ENCODE data around the gene MATN3.

DNA sequence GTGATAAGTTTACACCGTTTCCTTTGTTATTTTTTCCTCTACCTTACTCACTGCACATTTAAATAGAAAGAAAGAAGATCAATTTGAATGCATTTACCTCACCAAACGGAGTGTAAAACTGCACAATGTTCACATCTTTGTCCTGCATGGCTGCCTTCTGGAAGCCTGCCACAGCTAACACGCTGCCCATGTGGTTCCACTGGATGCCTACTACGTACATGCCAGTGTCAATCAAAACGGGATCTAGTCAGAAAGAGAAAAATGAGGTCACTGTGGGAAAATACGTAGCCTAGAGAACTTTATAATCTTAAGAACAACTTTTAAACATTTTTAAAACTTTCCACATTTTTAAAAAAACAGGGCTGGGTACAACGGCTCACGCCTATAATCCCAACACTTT lies 39.0 kb downstream of the MATN3 start:
- TF ChIP-seq EZH2 (IDR thresholded peaks at IDR 0.05; ENCODE audit: borderline replicate concordance, low read depth, low read length, severe bottlenecking) (no peak), POLR2AphosphoS5 (IDR thresholded peaks at IDR 0.05; ENCODE audit: insufficient read depth, low read depth, low read length) (no peak)
- TF ChIP-seq, protein P1, sequence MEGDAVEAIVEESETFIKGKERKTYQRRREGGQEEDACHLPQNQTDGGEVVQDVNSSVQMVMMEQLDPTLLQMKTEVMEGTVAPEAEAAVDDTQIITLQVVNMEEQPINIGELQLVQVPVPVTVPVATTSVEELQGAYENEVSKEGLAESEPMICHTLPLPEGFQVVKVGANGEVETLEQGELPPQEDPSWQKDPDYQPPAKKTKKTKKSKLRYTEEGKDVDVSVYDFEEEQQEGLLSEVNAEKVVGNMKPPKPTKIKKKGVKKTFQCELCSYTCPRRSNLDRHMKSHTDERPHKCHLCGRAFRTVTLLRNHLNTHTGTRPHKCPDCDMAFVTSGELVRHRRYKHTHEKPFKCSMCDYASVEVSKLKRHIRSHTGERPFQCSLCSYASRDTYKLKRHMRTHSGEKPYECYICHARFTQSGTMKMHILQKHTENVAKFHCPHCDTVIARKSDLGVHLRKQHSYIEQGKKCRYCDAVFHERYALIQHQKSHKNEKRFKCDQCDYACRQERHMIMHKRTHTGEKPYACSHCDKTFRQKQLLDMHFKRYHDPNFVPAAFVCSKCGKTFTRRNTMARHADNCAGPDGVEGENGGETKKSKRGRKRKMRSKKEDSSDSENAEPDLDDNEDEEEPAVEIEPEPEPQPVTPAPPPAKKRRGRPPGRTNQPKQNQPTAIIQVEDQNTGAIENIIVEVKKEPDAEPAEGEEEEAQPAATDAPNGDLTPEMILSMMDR (IDR thresholded peaks at IDR 0.05; ENCODE audit: extremely low read depth in 1 of 2, insufficient read depth in 1 of 2, low read depth in 1 of 2, low read length in 2 of 2), result no peak
- TF ChIP-seq, protein P2, sequence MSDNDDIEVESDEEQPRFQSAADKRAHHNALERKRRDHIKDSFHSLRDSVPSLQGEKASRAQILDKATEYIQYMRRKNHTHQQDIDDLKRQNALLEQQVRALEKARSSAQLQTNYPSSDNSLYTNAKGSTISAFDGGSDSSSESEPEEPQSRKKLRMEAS (IDR thresholded peaks at IDR 0.05; ENCODE audit: insufficient read depth, insufficient read length), result no peak

All from endothelial cell of umbilical vein (primary cell).